ENCODE results near the gene ALG6. TPM values are rescaled to one million over a fixed set of nuclear protein-coding genes. Genes with fewer than 3 reads are reported as not detected.

The ALG6 gene
- total and polyA plus RNA-seq, 2 of the 13 experiments (the other 11 are each of a cell fraction or from before 2014, with no cell fraction given): 6.8 to 8.1 TPM

DNA sequence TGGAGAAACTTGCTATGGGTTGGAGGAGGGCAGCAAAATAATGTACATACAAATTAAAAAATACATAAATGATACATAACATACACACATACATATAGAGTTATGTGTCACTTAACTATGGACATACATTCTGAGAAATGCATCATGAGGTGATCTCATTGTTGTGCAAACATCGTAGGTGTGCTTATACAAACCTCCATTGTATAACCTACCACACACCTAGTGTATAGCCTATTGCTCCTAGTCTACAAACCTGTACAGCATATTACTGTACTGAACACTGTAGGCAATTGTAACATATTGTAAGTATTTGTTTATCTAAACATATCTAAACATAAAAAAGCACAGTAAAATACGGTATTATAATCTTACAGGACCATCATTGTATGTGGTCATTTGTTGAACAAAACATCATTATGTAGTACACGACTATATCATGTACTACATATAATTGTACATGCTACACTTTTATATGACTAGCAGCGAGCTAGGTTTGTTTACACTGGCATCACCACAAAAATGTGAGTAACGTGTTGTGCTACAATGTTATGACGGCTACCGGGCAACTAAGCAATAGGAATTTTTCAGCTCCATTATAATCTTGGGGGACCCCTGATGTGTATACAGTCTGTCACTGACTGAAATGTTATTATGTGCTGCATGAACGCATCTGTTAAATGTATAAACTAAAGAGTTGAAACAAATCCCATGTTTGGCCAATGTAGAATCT is 120.1 kb downstream of the ALG6 start:
- no peak overlapping the region for H3K9ac ChIP-seq (ENCODE audit: insufficient read depth, low read depth, low read length)
- no peak for FAIRE-seq
- ChIA-PET POLR2A (no interaction called here), CTCF (ENCODE audit: low intra/inter-chr PET ratio, low total read pairs) (no interaction called here)
- H4K20me1 ChIP-seq (ENCODE audit: insufficient read depth, low read length): no peaks in the 10 kb centered on the region
- no peaks in the 10 kb centered on the region for H3K9me3 ChIP-seq (ENCODE audit: low read length)
- no peak overlapping the region for H3K4me2 ChIP-seq (ENCODE audit: low read depth, low read length)
- no TSS peak for BruUV-seq (replicated peaks)
- 0 out of 5 replicates have a peak, but pooled peaks cover 0 to 3% of the 10 kb centered on the region in 2 experiments for H3K36me3 ChIP-seq (replicated peaks in 1 of 2; ENCODE audit: control insufficient read depth in 1 of 2, insufficient read depth in 2 of 2, low read length in 2 of 2)
- H2AFZ ChIP-seq (ENCODE audit: low read length): no peak overlapping the region
- no peaks in the 10 kb centered on the region for H3K27me3 ChIP-seq (ENCODE audit: control insufficient read depth in 1 of 2, insufficient read depth in 2 of 2, low read length in 2 of 2)
- intact Hi-C loops (cut with micrococcal nuclease; ENCODE audit: unreplicated experiment): no loop called here
- H3K79me2 ChIP-seq (ENCODE audit: insufficient read depth, low read length): no peaks in the 10 kb centered on the region
- H3K4me3 ChIP-seq (replicated peaks in 1 of 3; ENCODE audit: insufficient read depth in 1 of 3, low read depth in 2 of 3, low read length in 3 of 3): no peak overlapping the region
- no peak for DNase-seq (ENCODE audit: low spot score)
- in situ Hi-C loops (cut with HindIII; ENCODE audit: extremely low pct_ligation_motif_present, low pct_unique_long_range_greater_than_20kb): no loop called here
- TF ChIP-seq NR1H2 (CRISPR knock-in tag; IDR thresholded peaks at IDR 0.05; ENCODE audit: borderline replicate concordance, low read depth) (no peak), ZNF281 (CRISPR knock-in tag; IDR thresholded peaks at IDR 0.05; ENCODE audit: borderline replicate concordance) (no peak), ZNF546 (CRISPR knock-in tag; conservative IDR thresholded peaks at IDR 0.05) (no peak), ZNF33A (CRISPR knock-in tag; IDR thresholded peaks at IDR 0.05; ENCODE audit: borderline replicate concordance) (no peak), KDM5A (IDR thresholded peaks at IDR 0.05; ENCODE audit: borderline replicate concordance, low read length) (no peak), ZNF232 (CRISPR knock-in tag; IDR thresholded peaks at IDR 0.05; ENCODE audit: borderline replicate concordance) (no peak)
- 96% methylated on average over 8 of the region's 8 CpGs for WGBS (ENCODE audit: low lambda C conversion rate)
- no peaks in the 10 kb centered on the region for H3K4me1 ChIP-seq (ENCODE audit: insufficient read depth, low read length)
- no peak for ATAC-seq
- no peak overlapping the region for H3K27ac ChIP-seq (ENCODE audit: extremely low read length, insufficient read depth, low read length)

Small RNAs within 50 kb of the gene (microRNA-seq; reads per million reads assigned to microRNA genes)
- not detected for gene MIR6068

Small RNAs within 50 kb of the gene (small RNA-seq; reads per million reads assigned to genes)
- gene MIR6068 (ENCODE audit: insufficient read depth in 2 of 3, insufficient read length in 3 of 3, low read depth in 2 of 3, low replicate concordance in 1 of 3) (0 to 0.10 (median 0) reads per million in 3 experiments), gene RF00019 (ENCODE audit: insufficient read depth in 2 of 3, insufficient read length in 3 of 3, low read depth in 2 of 3, low replicate concordance in 1 of 3) (0 reads per million in 3 experiments)

Other genes with a start within 250 kb of the ALG6 start
- gene FOXD3, start 45.1 kb upstream of the ALG6 start, total RNA-seq (2016; rRNA removed; fragmentation: Illumina TruSeq; extraction: Trizol): not detected in 2 replicates
- gene FOXD3, start 45.1 kb upstream of the ALG6 start, polyA plus RNA-seq (2011; rRNA removed): not detected in 2 replicates
- 46.5 and 66.3 TPM in 2 replicates for gene ITGB3BP, start 155.6 kb downstream of the ALG6 start, total RNA-seq (2016; rRNA removed; fragmentation: Illumina TruSeq; extraction: Trizol)
- 13.6 and 19.0 TPM in 2 replicates for gene ITGB3BP, start 155.6 kb downstream of the ALG6 start, polyA plus RNA-seq (2011; rRNA removed)
- 5.4 and 7.6 TPM in 2 replicates for gene EFCAB7, start 155.9 kb downstream of the ALG6 start, total RNA-seq (2016; rRNA removed; fragmentation: Illumina TruSeq; extraction: Trizol)
- gene EFCAB7, start 155.9 kb downstream of the ALG6 start, polyA plus RNA-seq (2011; rRNA removed): 1.5 and 1.7 TPM in 2 replicates
- 105 and 122 TPM in 2 replicates for gene PGM1, start 225.8 kb downstream of the ALG6 start, total RNA-seq (2016; rRNA removed; fragmentation: Illumina TruSeq; extraction: Trizol)
- 49.2 and 51.6 TPM in 2 replicates for gene PGM1, start 225.8 kb downstream of the ALG6 start, polyA plus RNA-seq (2011; rRNA removed)